ENCODE data around the gene ZMYND15. TPM values are rescaled to one million over a fixed set of nuclear protein-coding genes. Genes with fewer than 3 reads are reported as not detected.
"Not testable (repeated sequence)": the region's sequence is repeated elsewhere in the genome, so short reads cannot be mapped to it uniquely, and the experiment has no call there.

ZMYND15 gene
- total RNA-seq, 2 donors from 2014 or later: 0.91 to 7.3 TPM

DNA sequence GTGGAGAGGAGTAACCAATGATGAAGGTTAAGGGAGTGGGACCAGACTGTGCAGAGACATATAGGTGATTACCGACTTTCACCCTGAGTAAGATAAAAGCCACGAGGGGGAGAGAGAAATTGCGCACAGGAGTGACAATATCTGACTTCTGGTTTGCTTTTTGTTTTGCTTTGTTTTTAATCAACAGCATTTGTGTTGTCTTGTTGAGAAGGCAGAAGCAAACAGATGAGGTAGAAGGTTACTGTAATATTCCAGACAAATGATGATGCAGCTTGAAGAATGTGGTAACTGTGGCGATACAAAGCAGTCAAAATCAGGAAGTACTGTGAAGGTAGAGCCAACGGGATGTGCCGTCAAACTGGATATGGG is 43.2 kb upstream of the ZMYND15 start:
- Histone ChIP-seq H3K9me3 (no peaks in the 10 kb centered on the region), H3K27ac (no peak overlapping the region), H3K27me3 (replicated peaks; ENCODE audit: insufficient read depth) (no peaks in the 10 kb centered on the region), H3K4me3 (no peak overlapping the region), H3K36me3 (no peaks in the 10 kb centered on the region), H3K4me1 (replicated peaks) (no peaks in the 10 kb centered on the region)
- 79% methylated on average over 6 of the region's 6 CpGs for WGBS
- DNase-seq (ENCODE audit: low spot score): no peak
- TF ChIP-seq POLR2AphosphoS5 (IDR thresholded peaks at IDR 0.05) (no peak), POLR2A (IDR thresholded peaks at IDR 0.05) (no peak), CTCF (IDR thresholded peaks at IDR 0.05) (no peak)
- intact Hi-C loops (cut with DNase I): no loop called here

GRCh38 chr17:4699401-4700056 is 40.1 kb upstream of the ZMYND15 start:
- H3K4me3 ChIP-seq; H3K36me3 ChIP-seq; H3K4me1 ChIP-seq (replicated peaks); H3K27ac ChIP-seq; H3K27me3 ChIP-seq (replicated peaks; ENCODE audit: insufficient read depth); H3K9me3 ChIP-seq; intact Hi-C loops (cut with DNase I); DNase-seq (ENCODE audit: low spot score): not testable (repeated sequence)
- 90% methylated on average over 13 of the region's 13 CpGs for WGBS

DNA sequence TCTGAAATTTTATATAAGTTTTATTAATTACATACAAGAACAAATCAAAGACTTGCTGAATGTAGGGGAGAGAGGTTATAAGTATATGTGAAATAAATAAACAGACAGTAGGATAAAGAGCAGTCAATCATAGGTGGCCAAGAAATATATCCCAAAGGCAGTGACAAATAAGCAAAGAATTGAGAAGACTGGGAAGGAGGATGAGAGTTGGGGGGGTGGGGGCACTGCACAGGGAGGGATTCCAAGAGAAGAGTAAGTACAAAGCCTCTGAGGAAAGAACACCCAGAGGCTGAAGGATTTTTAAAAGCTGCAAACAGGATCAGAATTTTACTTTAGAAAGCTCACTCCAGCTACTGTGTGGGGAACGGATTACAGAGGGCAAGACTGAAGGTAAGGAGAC is 38.5 kb upstream of the ZMYND15 start:
- 74% methylated on average over 1 of the region's 1 CpG for WGBS

GRCh38 chr17:4703330-4703691 is 36.3 kb upstream of the ZMYND15 start:
- peak overlapping the region; percentile 56 to 70 for H3K27ac ChIP-seq
- H3K4me1 ChIP-seq (replicated peaks): no peaks in the 10 kb centered on the region
- TF ChIP-seq POLR2A (IDR thresholded peaks at IDR 0.05): no peak
- no peak for TF ChIP-seq CTCF (IDR thresholded peaks at IDR 0.05)
- TF ChIP-seq POLR2AphosphoS5 (IDR thresholded peaks at IDR 0.05): no peak
- no peaks in the 10 kb centered on the region for H3K9me3 ChIP-seq
- intact Hi-C loops (cut with DNase I): no loop called here
- no peaks in the 10 kb centered on the region for H3K27me3 ChIP-seq (replicated peaks; ENCODE audit: insufficient read depth)
- WGBS: 2% methylated on average over 15 of the region's 15 CpGs
- peak overlapping the region; percentile 74 to 84 for H3K4me3 ChIP-seq
- H3K36me3 ChIP-seq: no peaks in the 10 kb centered on the region
- DNase-seq (ENCODE audit: low spot score): no peak

More for the DNA sequence above, 38.5 kb upstream of the ZMYND15 start:
- no peaks in the 10 kb centered on the region for H3K4me1 ChIP-seq (replicated peaks)
- H3K27ac ChIP-seq: no peak overlapping the region
- no peaks in the 10 kb centered on the region for H3K9me3 ChIP-seq
- TF ChIP-seq CTCF (IDR thresholded peaks at IDR 0.05) (no peak), POLR2AphosphoS5 (IDR thresholded peaks at IDR 0.05) (no peak), POLR2A (IDR thresholded peaks at IDR 0.05) (no peak)
- H3K27me3 ChIP-seq (replicated peaks; ENCODE audit: insufficient read depth): no peaks in the 10 kb centered on the region
- H3K4me3 ChIP-seq: no peak overlapping the region
- H3K36me3 ChIP-seq: no peaks in the 10 kb centered on the region
- intact Hi-C loops (cut with DNase I): no loop called here
- DNase-seq (ENCODE audit: low spot score): no peak

GRCh38 chr17:4704574-4704907 is 35.1 kb upstream of the ZMYND15 start:
- DNase-seq (ENCODE audit: low spot score); intact Hi-C loops (cut with DNase I); H3K9me3 ChIP-seq; H3K36me3 ChIP-seq; H3K4me1 ChIP-seq (replicated peaks); H3K27me3 ChIP-seq (replicated peaks; ENCODE audit: insufficient read depth): not testable (repeated sequence)
- H3K27ac ChIP-seq: peak overlapping the region; percentile 56 to 70
- WGBS: 52% methylated on average over 14 of the region's 14 CpGs
- peak overlapping the region; percentile 74 to 84 for H3K4me3 ChIP-seq

- no peak for TF ChIP-seq POLR2A (IDR thresholded peaks at IDR 0.05)
- TF ChIP-seq CTCF (IDR thresholded peaks at IDR 0.05): no peak
- no peak for TF ChIP-seq POLR2AphosphoS5 (IDR thresholded peaks at IDR 0.05)
- no peak overlapping the region for H3K4me3 ChIP-seq
- no peaks in the 10 kb centered on the region for H3K9me3 ChIP-seq
- no peak for DNase-seq (ENCODE audit: low spot score)
- no peaks in the 10 kb centered on the region for H3K4me1 ChIP-seq (replicated peaks)
- WGBS: 93% methylated on average over 15 of the region's 15 CpGs
- H3K36me3 ChIP-seq: no peaks in the 10 kb centered on the region
- no peak overlapping the region for H3K27ac ChIP-seq
- no peaks in the 10 kb centered on the region for H3K27me3 ChIP-seq (replicated peaks; ENCODE audit: insufficient read depth)
- intact Hi-C loops (cut with DNase I): no loop called here
Measured at GRCh38 chr17:4704991-4705390, 34.6 kb upstream of the ZMYND15 start.

Data from prostate gland (tissue), 2 donors.